ENCODE measurements around the gene GP1BA.

The GP1BA gene
- total RNA-seq, result 0 reads per million in 4 donors

GRCh38 chr17:4931963-4932362 lies at the start of gene GP1BA:
Gene GP1BA, plus strand, starts transcription at chr17:4932277. Its CDS starts 328 bp downstream, at chr17:4932605.
- DNase-seq, result no peak

- DNase-seq, result no peak
These were observed 47.6 kb upstream of the GP1BA start for GRCh38 chr17:4884489-4884888.

GRCh38 chr17:4886830-4887229 lies 45.2 kb upstream of the GP1BA start:
- DNase-seq, result no peak

- DNase-seq, result no peak
These were observed 44.5 kb upstream of the GP1BA start for GRCh38 chr17:4887581-4887980.

- DNase-seq, result no peak
These were observed 40.4 kb upstream of the GP1BA start for GRCh38 chr17:4891411-4892410.

GRCh38 chr17:4892499-4893221 lies 39.4 kb upstream of the GP1BA start:
- no peak for DNase-seq

GRCh38 chr17:4893272-4893671 lies 38.8 kb upstream of the GP1BA start:
- no peak for DNase-seq

- no peak for DNase-seq
These were observed 38.1 kb upstream of the GP1BA start for GRCh38 chr17:4893721-4894560.

GRCh38 chr17:4895121-4895520 lies 37.0 kb upstream of the GP1BA start:
- no peak for DNase-seq

- DNase-seq, result no peak
These were observed 36.3 kb upstream of the GP1BA start for GRCh38 chr17:4895657-4896331.

GRCh38 chr17:4896332-4897197 lies 35.5 kb upstream of the GP1BA start:
- DNase-seq, result no peak

- no peak for DNase-seq
These were observed 34.8 kb upstream of the GP1BA start for GRCh38 chr17:4897198-4897687.

GRCh38 chr17:4897785-4898184 lies 34.3 kb upstream of the GP1BA start:
- no peak for DNase-seq

- DNase-seq, result no peak
These were observed 33.7 kb upstream of the GP1BA start for GRCh38 chr17:4898351-4898750.

GRCh38 chr17:4898927-4899326 lies 33.1 kb upstream of the GP1BA start:
- DNase-seq, result no peak

GRCh38 chr17:4899341-4900230 lies 32.5 kb upstream of the GP1BA start, which contains the start of gene C17orf107:
Gene C17orf107, plus strand, starts transcription at chr17:4899536. Its CDS starts 227 bp downstream, at chr17:4899763.
- DNase-seq, result peak; percentile 82 to 93 (median 92)

GRCh38 chr17:4900231-4901107 lies 31.6 kb upstream of the GP1BA start:
- DNase-seq, result peak; percentile 40 to 81 (median 61)

GRCh38 chr17:4901108-4901647 lies 30.9 kb upstream of the GP1BA start:
- no peak for DNase-seq
